GM12892 (cell line): ENCODE results near the gene NRXN3.

Source experiments
- POLR2A ChIP-seq: IDR thresholded peaks from 2 replicates; pipeline ENCODE4 v1.6.1; 2011; ENCODE audit warnings: low read depth, low read length, control low read depth
- POLR2AphosphoS5 ChIP-seq: IDR thresholded peaks from 2 replicates; pipeline ENCODE4 v1.6.1; 2011; ENCODE audit warnings: low read depth, low read length, control low read depth
- TAF1 ChIP-seq: IDR thresholded peaks from 2 replicates; pipeline ENCODE4 v1.6.1; 2011; ENCODE audit warnings: low read depth, mild to moderate bottlenecking, control low read depth, low read length, borderline replicate concordance

GRCh38 chr14:79256380-79256779, 1086.2 kb downstream of the NRXN3 start:
- TF ChIP-seq POLR2AphosphoS5: no peak
- no peak for TF ChIP-seq TAF1
- no peak for TF ChIP-seq POLR2A
